Activated B cell treated with CpG ODN at 0.5 μM for 24 hours (primary cell): ENCODE measurements around the gene SPOCK1. TPM values are rescaled to one million over a fixed set of nuclear protein-coding genes. Genes with fewer than 3 reads are reported as not detected.

Experiments used
- ATAC-seq: fragments of 200-7000 bp; cut with Tn5 transposase; one replicate; pipeline ENCODE4 v1.10.0; 2021; ENCODE audit warnings: low read depth, mild to moderate bottlenecking, moderate library complexity
- CTCF ChIA-PET: fragments of 350-600 bp; sonication (Branson Sonifier 250); formaldehyde crosslinking; loops from one replicate; lab custom pipeline; 2021; ENCODE audit warnings: antibody characterized with exemption; lab: Charles Lee
- POLR2A ChIA-PET: fragments of 350-600 bp; sonication (Branson Sonifier 250); formaldehyde crosslinking; loops from one replicate; lab custom pipeline; 2021; ENCODE audit warnings: antibody characterized with exemption; lab: Charles Lee
- DNase-seq: peaks from one replicate; pipeline ENCODE4 v3.0.0; 2022
- H3K27ac Mint-ChIP-seq: one replicate; pipeline ENCODE4 v1.8.0; 2020; ENCODE audit warnings: mixed read lengths
- H3K27me3 Mint-ChIP-seq: one replicate; pipeline ENCODE4 v1.8.0; 2021; ENCODE audit warnings: mixed read lengths
- H3K36me3 Mint-ChIP-seq: one replicate; pipeline ENCODE4 v1.8.0; 2021; ENCODE audit warnings: low read depth, mixed read lengths
- H3K4me1 Mint-ChIP-seq: one replicate; pipeline ENCODE4 v1.8.0; 2021; ENCODE audit warnings: mixed read lengths
- H3K4me3 Mint-ChIP-seq: one replicate; pipeline ENCODE4 v1.8.0; 2020; ENCODE audit warnings: mild to moderate bottlenecking, mixed read lengths
- H3K9me3 Mint-ChIP-seq: one replicate; pipeline ENCODE4 v1.8.0; 2020; ENCODE audit warnings: mixed read lengths
- CTCF ChIP-seq: fragments of 200-600 bp; IDR thresholded peaks from one replicate; pipeline ENCODE4 v1.8.0; 2022; ENCODE audit warnings: antibody characterized with exemption, mild to moderate bottlenecking
- intact Hi-C: fragments of 100-400 bp; cut with micrococcal nuclease; formaldehyde crosslinking; loops from one replicate; pipeline ENCODE4 v1.15.1; 2024
- total RNA-seq: library from RNA; stranded (reverse); gene quantifications from 2 replicates; pipeline ENCODE4 v1.2.3, GENCODE V29; 2022

SPOCK1 gene
- total RNA-seq, 1 donor from 2014 or later = not detected

- POLR2A ChIA-PET = no interaction called here
- ATAC-seq (no peak), DNase-seq (no peak)
- no peak overlapping the region for H3K27ac Mint-ChIP-seq
- H3K4me3 Mint-ChIP-seq = no peak overlapping the region
- no peaks in the 10 kb centered on the region for H3K4me1 Mint-ChIP-seq
- TF ChIP-seq CTCF = no peak
- intact Hi-C loops = no loop called here
- H3K9me3 Mint-ChIP-seq = no peaks in the 10 kb centered on the region
- H3K27me3 Mint-ChIP-seq = no peaks in the 10 kb centered on the region
- CTCF ChIA-PET = no interaction called here
- no peaks in the 10 kb centered on the region for H3K36me3 Mint-ChIP-seq
Measured at GRCh38 chr5:136992796-136993489, 506.2 kb downstream of the SPOCK1 start.

GRCh38 chr5:136985785-136986475, 513.2 kb downstream of the SPOCK1 start:
- Mint-ChIP-seq H3K4me1 (no peaks in the 10 kb centered on the region), H3K36me3 (no peaks in the 10 kb centered on the region), H3K9me3 (peaks cover 2% of the 10 kb centered on the region), H3K27ac (no peak overlapping the region), H3K27me3 (no peaks in the 10 kb centered on the region), H3K4me3 (no peak overlapping the region)
- ChIA-PET POLR2A (no interaction called here), CTCF (no interaction called here)
- TF ChIP-seq CTCF = no peak
- intact Hi-C loops = no loop called here
- ATAC-seq = no peak
- DNase-seq = no peak

GRCh38 chr5:136984772-136985446, 514.2 kb downstream of the SPOCK1 start:
- ATAC-seq (no peak), DNase-seq (no peak)
- Mint-ChIP-seq H3K36me3 (no peaks in the 10 kb centered on the region), H3K27me3 (no peaks in the 10 kb centered on the region), H3K9me3 (peaks cover 2% of the 10 kb centered on the region), H3K4me1 (no peaks in the 10 kb centered on the region), H3K27ac (no peak overlapping the region), H3K4me3 (no peak overlapping the region)
- ChIA-PET CTCF (no interaction called here), POLR2A (no interaction called here)
- intact Hi-C loops = no loop called here
- TF ChIP-seq CTCF = no peak

GRCh38 chr5:136981936-136982335, 517.2 kb downstream of the SPOCK1 start:
- no peak for TF ChIP-seq CTCF
- DNase-seq (no peak), ATAC-seq (no peak)
- intact Hi-C loops = no loop called here
- POLR2A ChIA-PET = no interaction called here
- Mint-ChIP-seq H3K4me3 (no peak overlapping the region), H3K36me3 (no peaks in the 10 kb centered on the region), H3K4me1 (no peaks in the 10 kb centered on the region), H3K9me3 (peaks cover 2% of the 10 kb centered on the region), H3K27ac (no peak overlapping the region), H3K27me3 (no peaks in the 10 kb centered on the region)
- CTCF ChIA-PET = no interaction called here

GRCh38 chr5:136979131-136979530, 520.0 kb downstream of the SPOCK1 start:
- Mint-ChIP-seq H3K9me3 (peaks cover 2% of the 10 kb centered on the region), H3K4me3 (no peak overlapping the region), H3K27me3 (no peaks in the 10 kb centered on the region), H3K4me1 (no peaks in the 10 kb centered on the region), H3K36me3 (no peaks in the 10 kb centered on the region), H3K27ac (no peak overlapping the region)
- CTCF ChIA-PET = no interaction called here
- POLR2A ChIA-PET = no interaction called here
- DNase-seq = no peak
- no peak for ATAC-seq
- intact Hi-C loops = no loop called here
- TF ChIP-seq CTCF = no peak
